ENCODE measurements around the gene MAP2K2. TPM values are rescaled to one million over a fixed set of nuclear protein-coding genes. Genes with fewer than 3 reads are reported as not detected.

The MAP2K2 gene
- total and polyA plus RNA-seq, 2 donors (not counting 3 experiments of a cell fraction or from before 2014, with no cell fraction given) = 126 to 171 TPM

DNA sequence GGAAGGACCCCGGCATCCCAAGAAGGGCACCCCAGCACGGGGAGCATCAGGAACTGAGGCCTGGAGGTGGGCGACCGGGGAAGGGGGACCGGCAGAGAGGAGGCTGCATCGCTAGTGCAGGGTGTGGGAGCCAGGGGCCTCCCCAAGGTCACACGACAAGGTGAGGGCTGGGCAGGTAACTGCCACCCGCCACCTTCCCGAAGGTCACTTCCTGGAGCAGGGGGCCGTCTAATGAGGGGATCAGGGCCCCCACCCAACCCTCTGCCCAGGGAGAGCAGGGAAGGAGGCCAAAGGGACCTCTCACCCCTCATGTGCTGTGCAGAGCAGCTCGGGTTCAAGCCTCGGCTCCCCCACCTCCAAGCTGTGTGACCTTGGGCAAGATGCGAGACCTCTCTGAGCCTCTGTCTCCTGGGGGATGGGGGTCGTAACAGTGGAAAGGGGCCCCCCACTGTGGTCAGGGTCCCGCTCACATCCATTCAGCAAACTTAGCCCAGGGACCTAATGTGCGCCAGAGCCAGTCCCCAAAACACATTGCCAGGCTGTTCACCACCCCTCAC is 63.2 kb downstream of the MAP2K2 start:
- ChIA-PET CTCF (no interaction called here), POLR2A (no interaction called here)
- Histone ChIP-seq H3K36me3 (ENCODE audit: control insufficient read depth in 2 of 2, extremely low read depth in 1 of 2, insufficient read depth in 2 of 2, low read length in 2 of 2) (peaks cover 0 to 5% of the 10 kb centered on the region in 2 experiments), H3K9me3 (replicated peaks; ENCODE audit: control insufficient read depth, insufficient read depth, low read length) (no peaks in the 10 kb centered on the region), H3K9me1 (replicated peaks; ENCODE audit: control insufficient read depth, extremely low read depth, insufficient read depth, low read length) (no peaks in the 10 kb centered on the region), H3K9ac (replicated peaks; ENCODE audit: extremely low read depth, insufficient read depth, low read length) (no peak overlapping the region), H3K4me2 (ENCODE audit: insufficient read depth, low read length) (no peak overlapping the region), H3K4me1 (ENCODE audit: control insufficient read depth, extremely low read depth, insufficient read depth, low read length) (peaks cover 25% of the 10 kb centered on the region), H3K4me3 (replicated peaks in 1 of 3; ENCODE audit: insufficient read depth in 1 of 3, low read depth in 1 of 3, low read length in 3 of 3) (no peak overlapping the region), H3K27ac (ENCODE audit: insufficient read depth, low read depth, low read length) (no peak overlapping the region), H2AFZ (ENCODE audit: low read depth, low read length) (no peak overlapping the region), H3K79me2 (ENCODE audit: control insufficient read depth, insufficient read depth, low read length) (peaks cover 92% of the 10 kb centered on the region), H3K27me3 (ENCODE audit: control insufficient read depth in 2 of 2, insufficient read depth in 2 of 2, low read length in 2 of 2) (no peaks in the 10 kb centered on the region), H4K20me1 (replicated peaks; ENCODE audit: control insufficient read depth, extremely low read depth, insufficient read depth, low read length) (no peaks in the 10 kb centered on the region)
- DNase-seq (ENCODE audit: low read depth, low spot score) (no peak), FAIRE-seq (no peak)
- intact Hi-C loops (cut with micrococcal nuclease) = loop anchor here (5.0 kb wide), 1 partner anchor 53 kb away; the partner anchor contains the start of gene PIAS4
- dilution Hi-C loops (cut with MboI; ENCODE audit: extremely low pct_ligation_motif_present, low sequenced_read_pairs) = no loop called here
- no TSS peak for BruUV-seq (replicated peaks)
- TF ChIP-seq EZH2 (IDR thresholded peaks at IDR 0.05; ENCODE audit: borderline replicate concordance, low read depth, low read length, severe bottlenecking) (no peak), POLR2AphosphoS5 (IDR thresholded peaks at IDR 0.05; ENCODE audit: insufficient read depth, low read depth, low read length) (no peak), FOS (IDR thresholded peaks at IDR 0.05; ENCODE audit: borderline replicate concordance, insufficient read depth, low read length) (no peak), GATA2 (IDR thresholded peaks at IDR 0.05; ENCODE audit: insufficient read depth, insufficient read length, low read depth, low read length) (no peak), JUN (IDR thresholded peaks at IDR 0.05; ENCODE audit: borderline replicate concordance, insufficient read depth, insufficient read length, low read depth) (no peak), MYC (IDR thresholded peaks at IDR 0.05; ENCODE audit: low read depth, low read length) (no peak)
- TF ChIP-seq, protein P1, sequence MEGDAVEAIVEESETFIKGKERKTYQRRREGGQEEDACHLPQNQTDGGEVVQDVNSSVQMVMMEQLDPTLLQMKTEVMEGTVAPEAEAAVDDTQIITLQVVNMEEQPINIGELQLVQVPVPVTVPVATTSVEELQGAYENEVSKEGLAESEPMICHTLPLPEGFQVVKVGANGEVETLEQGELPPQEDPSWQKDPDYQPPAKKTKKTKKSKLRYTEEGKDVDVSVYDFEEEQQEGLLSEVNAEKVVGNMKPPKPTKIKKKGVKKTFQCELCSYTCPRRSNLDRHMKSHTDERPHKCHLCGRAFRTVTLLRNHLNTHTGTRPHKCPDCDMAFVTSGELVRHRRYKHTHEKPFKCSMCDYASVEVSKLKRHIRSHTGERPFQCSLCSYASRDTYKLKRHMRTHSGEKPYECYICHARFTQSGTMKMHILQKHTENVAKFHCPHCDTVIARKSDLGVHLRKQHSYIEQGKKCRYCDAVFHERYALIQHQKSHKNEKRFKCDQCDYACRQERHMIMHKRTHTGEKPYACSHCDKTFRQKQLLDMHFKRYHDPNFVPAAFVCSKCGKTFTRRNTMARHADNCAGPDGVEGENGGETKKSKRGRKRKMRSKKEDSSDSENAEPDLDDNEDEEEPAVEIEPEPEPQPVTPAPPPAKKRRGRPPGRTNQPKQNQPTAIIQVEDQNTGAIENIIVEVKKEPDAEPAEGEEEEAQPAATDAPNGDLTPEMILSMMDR (IDR thresholded peaks at IDR 0.05; ENCODE audit: extremely low read depth in 1 of 2, insufficient read depth in 1 of 2, low read depth in 1 of 2, low read length in 2 of 2) = no peak

Measured in endothelial cell of umbilical vein (primary cell).